GM19035 (cell line): ENCODE data around the gene ABCA10.
"Not testable (repeated sequence)": the region's sequence is repeated elsewhere in the genome, so short reads cannot be mapped to it uniquely, and the experiment has no call there.

ENCODE experiments used
- ATAC-seq: cut with Tn5 transposase; IDR thresholded peaks from one replicate; pipeline ENCODE4 v1.9.1; 2021; ENCODE audit not compliant: unreplicated experiment

Gene ABCA10, protein sequence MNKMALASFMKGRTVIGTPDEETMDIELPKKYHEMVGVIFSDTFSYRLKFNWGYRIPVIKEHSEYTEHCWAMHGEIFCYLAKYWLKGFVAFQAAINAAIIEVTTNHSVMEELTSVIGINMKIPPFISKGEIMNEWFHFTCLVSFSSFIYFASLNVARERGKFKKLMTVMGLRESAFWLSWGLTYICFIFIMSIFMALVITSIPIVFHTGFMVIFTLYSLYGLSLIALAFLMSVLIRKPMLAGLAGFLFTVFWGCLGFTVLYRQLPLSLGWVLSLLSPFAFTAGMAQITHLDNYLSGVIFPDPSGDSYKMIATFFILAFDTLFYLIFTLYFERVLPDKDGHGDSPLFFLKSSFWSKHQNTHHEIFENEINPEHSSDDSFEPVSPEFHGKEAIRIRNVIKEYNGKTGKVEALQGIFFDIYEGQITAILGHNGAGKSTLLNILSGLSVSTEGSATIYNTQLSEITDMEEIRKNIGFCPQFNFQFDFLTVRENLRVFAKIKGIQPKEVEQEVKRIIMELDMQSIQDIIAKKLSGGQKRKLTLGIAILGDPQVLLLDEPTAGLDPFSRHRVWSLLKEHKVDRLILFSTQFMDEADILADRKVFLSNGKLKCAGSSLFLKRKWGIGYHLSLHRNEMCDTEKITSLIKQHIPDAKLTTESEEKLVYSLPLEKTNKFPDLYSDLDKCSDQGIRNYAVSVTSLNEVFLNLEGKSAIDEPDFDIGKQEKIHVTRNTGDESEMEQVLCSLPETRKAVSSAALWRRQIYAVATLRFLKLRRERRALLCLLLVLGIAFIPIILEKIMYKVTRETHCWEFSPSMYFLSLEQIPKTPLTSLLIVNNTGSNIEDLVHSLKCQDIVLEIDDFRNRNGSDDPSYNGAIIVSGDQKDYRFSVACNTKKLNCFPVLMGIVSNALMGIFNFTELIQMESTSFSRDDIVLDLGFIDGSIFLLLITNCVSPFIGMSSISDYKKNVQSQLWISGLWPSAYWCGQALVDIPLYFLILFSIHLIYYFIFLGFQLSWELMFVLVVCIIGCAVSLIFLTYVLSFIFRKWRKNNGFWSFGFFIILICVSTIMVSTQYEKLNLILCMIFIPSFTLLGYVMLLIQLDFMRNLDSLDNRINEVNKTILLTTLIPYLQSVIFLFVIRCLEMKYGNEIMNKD (N-terminal part only)

GRCh38 chr17:69228576-69228975, at the start of gene ABCA10:
ABCA10 (minus strand) TSS chr17:69228824; CDS start chr17:69225358, 3,466 bp downstream.
- no peak for ATAC-seq

- ATAC-seq: not testable (repeated sequence)
These were observed 47.7 kb upstream of the ABCA10 start for GRCh38 chr17:69276279-69276678.

DNA sequence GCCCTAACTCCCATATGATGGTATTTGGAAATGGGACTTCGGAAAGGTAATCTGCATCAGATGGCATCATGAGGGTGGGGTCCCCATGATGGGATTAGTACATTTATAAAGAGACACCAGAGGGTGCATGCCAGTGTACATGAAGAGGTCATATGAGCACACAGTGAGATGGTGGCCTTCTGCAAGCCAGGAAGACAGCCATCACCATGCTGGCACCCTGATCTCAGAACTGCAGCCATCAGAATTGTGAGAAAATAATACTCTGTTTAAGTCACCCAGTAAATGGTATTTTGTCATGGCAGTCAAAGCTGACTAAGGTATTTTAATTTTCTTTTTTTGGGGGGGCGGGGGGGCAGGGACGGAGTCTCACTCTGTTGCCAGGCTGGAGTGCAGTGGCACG, 47.1 kb upstream of the ABCA10 start:
- no peak for ATAC-seq

GRCh38 chr17:69271023-69271422, 42.4 kb upstream of the ABCA10 start:
- no peak for ATAC-seq

- no peak for ATAC-seq
These were observed 40.7 kb upstream of the ABCA10 start for GRCh38 chr17:69269131-69269998.

GRCh38 chr17:69268543-69269014, 40.0 kb upstream of the ABCA10 start:
- no peak for ATAC-seq

- ATAC-seq: no peak
These were observed 38.6 kb upstream of the ABCA10 start for GRCh38 chr17:69267219-69267618.

GRCh38 chr17:69265873-69266272, 37.2 kb upstream of the ABCA10 start:
- no peak for ATAC-seq

- ATAC-seq: no peak
These were observed 25.6 kb upstream of the ABCA10 start for GRCh38 chr17:69254187-69254586.

- ATAC-seq: no peak
These were observed 22.0 kb upstream of the ABCA10 start for GRCh38 chr17:69250641-69251040.

GRCh38 chr17:69246726-69247375, 18.2 kb upstream of the ABCA10 start:
- peak; percentile 55 for ATAC-seq

DNA sequence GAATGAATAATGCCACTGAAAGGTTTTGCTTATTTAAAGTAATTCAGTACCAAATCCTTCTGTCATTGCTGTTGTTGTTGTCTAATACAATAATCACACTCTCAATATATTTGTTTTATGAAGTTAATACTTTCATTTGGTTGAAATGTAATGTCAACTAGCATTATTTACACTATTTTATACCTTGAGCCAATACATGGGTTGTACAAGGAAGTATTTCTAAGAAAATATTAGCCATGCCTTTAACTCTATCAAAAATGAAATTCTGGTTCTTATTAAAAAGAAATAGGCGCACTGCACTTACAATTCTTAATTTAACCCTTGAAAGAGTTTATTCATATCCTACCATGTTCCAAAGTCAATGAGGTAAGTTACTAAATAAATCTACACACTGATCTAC, 17.6 kb upstream of the ABCA10 start:
- no peak for ATAC-seq

GRCh38 chr17:69245617-69246016, 17.0 kb upstream of the ABCA10 start:
- no peak for ATAC-seq

DNA sequence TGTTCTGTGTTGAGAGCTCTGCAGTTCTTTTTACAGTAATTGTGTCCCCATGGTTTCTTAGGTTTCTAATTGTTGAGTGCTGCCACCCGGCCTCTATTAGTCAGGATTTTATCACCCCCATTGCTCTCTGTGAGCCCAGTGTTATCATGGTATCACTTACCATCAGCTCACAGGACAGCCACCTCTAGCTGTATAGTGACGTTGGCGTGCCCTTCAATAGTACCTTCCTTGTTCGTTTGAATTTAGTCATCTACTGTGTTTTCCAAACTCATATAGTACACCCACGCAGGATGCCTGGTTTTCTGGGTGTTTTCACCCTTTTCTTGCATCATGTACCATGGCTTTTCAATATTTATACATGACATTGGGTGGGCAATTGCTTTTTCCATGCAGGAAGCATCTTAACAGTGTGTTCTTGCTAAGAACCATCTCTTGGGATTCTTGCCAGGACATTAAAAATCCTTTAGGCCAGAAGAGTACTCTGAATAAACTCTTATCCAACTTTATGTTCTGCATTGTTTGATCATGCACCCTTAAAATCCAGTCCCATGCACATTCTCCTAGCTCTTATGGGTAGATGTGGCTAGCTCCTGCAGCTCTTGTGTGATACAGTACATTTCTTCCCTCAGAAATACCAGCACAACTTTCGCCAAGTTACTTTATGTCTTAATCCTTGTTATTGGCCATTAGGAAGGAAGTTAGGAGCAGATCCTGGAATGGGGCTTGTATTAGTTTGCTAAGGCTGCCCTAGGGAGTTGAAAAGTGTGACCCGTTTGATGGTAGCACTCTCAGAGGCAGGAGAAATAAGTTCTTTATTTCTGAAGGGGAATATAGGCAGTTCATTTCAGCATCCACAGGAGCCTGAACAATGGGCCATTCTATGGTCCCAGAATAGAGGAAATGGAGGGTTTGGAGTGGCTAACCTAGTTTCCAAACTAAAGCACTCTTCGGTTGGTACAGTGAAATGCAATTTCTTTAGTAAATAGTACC, 11.3 kb upstream of the ABCA10 start:
- ATAC-seq: no peak

- no peak for ATAC-seq
These were observed 8.3 kb upstream of the ABCA10 start for GRCh38 chr17:69236946-69237345.

- no peak for ATAC-seq
These were observed 7.8 kb upstream of the ABCA10 start for GRCh38 chr17:69236464-69236863.

GRCh38 chr17:69235338-69236058, 6.9 kb upstream of the ABCA10 start:
- ATAC-seq: peak; percentile 92

GRCh38 chr17:69232650-69233049, 4.0 kb upstream of the ABCA10 start:
- ATAC-seq: no peak
